OCI-LY7 (cell line): ENCODE results near the gene M1AP. TPM values are rescaled to one million over a fixed set of nuclear protein-coding genes. Genes with fewer than 3 reads are reported as not detected.
A peak's percentile ranks its signal among the peaks of the same experiment; 100 is the strongest.

Experiments
- BruUV-seq: library from RNA; stranded (reverse); fragments of 400-500 nt; replicated peaks from 2 replicates; lab custom pipeline; 2021; lab: Mats Ljungman, UMichigan
- CTCF ChIA-PET: fragments of 300-600 bp; sonication (Branson Sonifier 250); formaldehyde crosslinking; loops from one replicate; lab custom pipeline; 2022; ENCODE audit warnings: antibody characterized with exemption; ENCODE audit not compliant: unreplicated experiment; lab: Charles Lee
- POLR2A ChIA-PET: fragments of 300-600 bp; sonication (Branson Sonifier 250); formaldehyde crosslinking; loops from one replicate; lab custom pipeline; 2022; ENCODE audit warnings: antibody characterized with exemption; lab: Charles Lee
- DNase-seq: peaks from one replicate; pipeline ENCODE4 v3.0.0-alpha.2; 2015; ENCODE audit warnings: low spot score
- H2AFZ ChIP-seq: fragments of 200-600 bp; sonication (generic), shearing (Covaris generic); 2 replicates; pipeline ENCODE4 v1.6.1; 2014; ENCODE audit warnings: mild to moderate bottlenecking, antibody characterized with exemption, low read length, moderate library complexity
- H3K27ac ChIP-seq: fragments of 200-600 bp; sonication (generic); 2 replicates; pipeline ENCODE4 v1.5.1; 2014; ENCODE audit warnings: mixed run types, low read depth, mild to moderate bottlenecking, moderate library complexity, low read length, inconsistent platforms; ENCODE audit not compliant: poor library complexity, severe bottlenecking
- H3K36me3 ChIP-seq: fragments of 200-600 bp; sonication (generic); 2 replicates; pipeline ENCODE4 v1.6.1; 2014; ENCODE audit warnings: mild to moderate bottlenecking, antibody characterized with exemption, low read length, moderate library complexity, mixed read lengths; ENCODE audit not compliant: insufficient read depth
- H3K4me1 ChIP-seq: fragments of 200-600 bp; sonication (generic); 2 replicates; pipeline ENCODE4 v1.5.1; 2014; ENCODE audit warnings: mild to moderate bottlenecking, low read length; ENCODE audit not compliant: insufficient read depth, poor library complexity, severe bottlenecking
- H3K4me2 ChIP-seq: fragments of 200-600 bp; sonication (generic); 2 replicates; pipeline ENCODE4 v1.6.1; 2014; ENCODE audit warnings: mild to moderate bottlenecking, low read length
- H3K4me3 ChIP-seq: fragments of 200-600 bp; sonication (generic); 2 replicates; pipeline ENCODE4 v1.5.1; 2014; ENCODE audit warnings: mild to moderate bottlenecking, low read depth, low read length; ENCODE audit not compliant: poor library complexity, severe bottlenecking
- H3K79me2 ChIP-seq: fragments of 200-600 bp; sonication (generic); 2 replicates; pipeline ENCODE4 v1.6.1; 2016; ENCODE audit warnings: low read depth, mild to moderate bottlenecking, low read length, moderate library complexity, mixed read lengths; ENCODE audit not compliant: insufficient read depth
- H3K9me2 ChIP-seq: fragments of 200-600 bp; sonication (generic); 2 replicates; pipeline ENCODE4 v1.6.1; 2016; ENCODE audit warnings: mild to moderate bottlenecking, low read length, mixed read lengths; ENCODE audit not compliant: insufficient read depth
- H3K9me3 ChIP-seq: fragments of 200-600 bp; sonication (generic); 2 replicates; pipeline ENCODE4 v1.6.1; 2014; ENCODE audit warnings: mild to moderate bottlenecking, mixed run types, low read length, mixed read lengths
- H4K20me1 ChIP-seq: fragments of 200-600 bp; sonication (generic); 2 replicates; pipeline ENCODE4 v1.6.1; 2014; ENCODE audit warnings: mild to moderate bottlenecking, antibody characterized with exemption, low read length, moderate library complexity, mixed read lengths; ENCODE audit not compliant: insufficient read depth
- EZH2phosphoT487 ChIP-seq: fragments of 200-600 bp; sonication (generic); IDR thresholded peaks from 2 replicates; pipeline ENCODE4 v1.6.1; 2018; ENCODE audit warnings: low read depth, borderline replicate concordance, mild to moderate bottlenecking, mixed run types, antibody characterized with exemption, low read length, moderate library complexity, mixed read lengths
- intact Hi-C: fragments of 100-400 bp; cut with micrococcal nuclease; formaldehyde crosslinking; loops from one replicate; pipeline ENCODE4 v1.10.0; 2022; ENCODE audit not compliant: unreplicated experiment
- total RNA-seq, 2 experiments: library from RNA; depleted of rRNA in 1 of 2; stranded (reverse); fragments of >200 nt in 1 of 2; shearing (Covaris generic) in 1 of 2; gene quantifications; 2 replicates each; pipeline ENCODE4 v1.2.3, GENCODE V29; 2014 to 2022
- TF ChIP-seq, protein P1 (sequence below): fragments of 200-600 bp; sonication (generic); conservative IDR thresholded peaks from 2 replicates; pipeline ENCODE4 v1.5.1; 2014; ENCODE audit warnings: mild to moderate bottlenecking, antibody characterized with exemption, low read length, moderate library complexity, mixed read lengths

Gene M1AP
- total RNA-seq, 2 experiments from 2014 or later, result not detected

DNA sequence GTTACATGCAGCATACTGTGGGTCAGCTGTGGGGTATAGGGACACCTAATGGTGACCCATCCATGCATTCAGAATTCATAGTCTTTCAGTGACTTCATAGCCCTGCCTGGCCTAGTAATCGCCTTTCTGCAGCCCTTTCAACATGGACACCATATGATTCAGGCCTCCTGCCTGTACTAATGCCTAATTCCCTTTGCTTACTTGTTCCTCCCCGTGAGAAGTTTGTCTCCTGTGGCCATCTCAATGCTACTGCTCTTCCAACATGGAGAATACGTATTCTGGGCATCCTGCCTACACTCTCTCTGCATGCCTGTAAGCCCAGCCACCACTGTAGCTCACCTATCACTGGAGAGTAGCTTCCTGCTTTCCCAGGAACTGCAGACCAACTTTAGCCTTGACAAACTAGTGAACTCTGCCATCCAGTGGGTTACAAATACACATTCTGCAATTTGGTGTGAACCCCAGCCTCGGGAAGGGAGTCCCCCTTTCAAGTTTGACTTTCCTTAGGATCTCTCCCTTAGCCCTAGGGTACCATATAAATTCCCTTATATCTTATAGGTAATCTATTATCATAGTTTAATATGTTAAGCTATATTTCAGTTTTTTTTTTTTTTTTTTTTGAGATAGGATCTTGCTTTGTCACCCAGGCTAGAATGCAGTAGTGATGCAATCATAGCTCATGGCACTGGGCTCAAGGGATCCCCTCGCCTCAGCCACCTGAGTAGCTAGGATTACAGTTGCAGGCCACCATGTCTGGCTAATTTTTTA lies 22.3 kb downstream of the M1AP start:
- no peaks in the 10 kb centered on the region for H3K9me3 ChIP-seq
- no peaks in the 10 kb centered on the region for H3K4me1 ChIP-seq
- H4K20me1 ChIP-seq, result no peaks in the 10 kb centered on the region
- no peak overlapping the region for H3K27ac ChIP-seq
- no peaks in the 10 kb centered on the region for H3K9me2 ChIP-seq
- H3K36me3 ChIP-seq, result no peaks in the 10 kb centered on the region
- DNase-seq, result no peak
- ChIA-PET CTCF (no interaction called here), POLR2A (interaction anchor here (0.6 to 1.2 kb wide), 4 partner anchors 18 to 414 kb away, joined by 3 to 5 read pairs (median 4); no protein-coding TSS in a partner anchor)
- H3K4me3 ChIP-seq, result no peak overlapping the region
- BruUV-seq, result no TSS peak
- no peak overlapping the region for H2AFZ ChIP-seq
- TF ChIP-seq EZH2phosphoT487, result no peak
- TF ChIP-seq, protein P1, sequence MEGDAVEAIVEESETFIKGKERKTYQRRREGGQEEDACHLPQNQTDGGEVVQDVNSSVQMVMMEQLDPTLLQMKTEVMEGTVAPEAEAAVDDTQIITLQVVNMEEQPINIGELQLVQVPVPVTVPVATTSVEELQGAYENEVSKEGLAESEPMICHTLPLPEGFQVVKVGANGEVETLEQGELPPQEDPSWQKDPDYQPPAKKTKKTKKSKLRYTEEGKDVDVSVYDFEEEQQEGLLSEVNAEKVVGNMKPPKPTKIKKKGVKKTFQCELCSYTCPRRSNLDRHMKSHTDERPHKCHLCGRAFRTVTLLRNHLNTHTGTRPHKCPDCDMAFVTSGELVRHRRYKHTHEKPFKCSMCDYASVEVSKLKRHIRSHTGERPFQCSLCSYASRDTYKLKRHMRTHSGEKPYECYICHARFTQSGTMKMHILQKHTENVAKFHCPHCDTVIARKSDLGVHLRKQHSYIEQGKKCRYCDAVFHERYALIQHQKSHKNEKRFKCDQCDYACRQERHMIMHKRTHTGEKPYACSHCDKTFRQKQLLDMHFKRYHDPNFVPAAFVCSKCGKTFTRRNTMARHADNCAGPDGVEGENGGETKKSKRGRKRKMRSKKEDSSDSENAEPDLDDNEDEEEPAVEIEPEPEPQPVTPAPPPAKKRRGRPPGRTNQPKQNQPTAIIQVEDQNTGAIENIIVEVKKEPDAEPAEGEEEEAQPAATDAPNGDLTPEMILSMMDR, result no peak
- no peak overlapping the region for H3K4me2 ChIP-seq
- H3K79me2 ChIP-seq, result no peaks in the 10 kb centered on the region
- intact Hi-C loops, result no loop called here

DNA sequence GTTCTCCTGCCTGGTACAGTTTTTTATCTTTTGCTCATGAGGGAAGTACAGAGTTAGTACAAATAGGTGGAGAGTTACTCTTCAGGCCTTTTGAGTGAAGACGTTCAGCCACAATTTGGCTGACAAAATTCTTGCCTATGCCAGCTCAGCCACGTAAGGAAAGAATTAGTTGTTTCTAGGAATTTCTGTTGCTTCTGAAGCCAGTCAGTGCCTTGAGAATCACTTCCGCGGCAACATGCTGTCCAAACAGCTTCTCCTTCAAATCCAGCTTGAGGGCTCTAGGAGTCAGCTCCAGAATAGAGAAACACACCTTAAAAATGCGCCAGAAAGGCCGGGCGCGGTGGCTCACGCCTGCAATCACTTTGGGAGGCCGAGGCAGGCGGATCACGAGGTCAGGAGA lies 27.5 kb downstream of the M1AP start:
- no peak overlapping the region for H2AFZ ChIP-seq
- H3K9me3 ChIP-seq, result no peaks in the 10 kb centered on the region
- intact Hi-C loops, result no loop called here
- no peak overlapping the region for H3K27ac ChIP-seq
- H3K36me3 ChIP-seq, result no peaks in the 10 kb centered on the region
- H4K20me1 ChIP-seq, result no peaks in the 10 kb centered on the region
- no peak overlapping the region for H3K4me3 ChIP-seq
- no peaks in the 10 kb centered on the region for H3K9me2 ChIP-seq
- no TSS peak for BruUV-seq
- TF ChIP-seq, protein P1, result no peak
- no peak for TF ChIP-seq EZH2phosphoT487
- CTCF ChIA-PET, result no interaction called here
- H3K4me2 ChIP-seq, result no peak overlapping the region
- POLR2A ChIA-PET, result no interaction called here
- H3K4me1 ChIP-seq, result peaks cover 12% of the 10 kb centered on the region
- no peak for DNase-seq
- H3K79me2 ChIP-seq, result no peaks in the 10 kb centered on the region

GRCh38 chr2:74619651-74620297 lies 28.4 kb downstream of the M1AP start:
- Histone ChIP-seq H4K20me1 (no peaks in the 10 kb centered on the region), H3K79me2 (no peaks in the 10 kb centered on the region), H3K27ac (no peak overlapping the region), H3K36me3 (no peaks in the 10 kb centered on the region), H3K4me2 (peak overlapping the region; percentile 35), H3K9me3 (no peaks in the 10 kb centered on the region), H3K4me1 (peaks cover 12% of the 10 kb centered on the region), H3K9me2 (no peaks in the 10 kb centered on the region), H3K4me3 (no peak overlapping the region), H2AFZ (peak overlapping the region; percentile 68)
- intact Hi-C loops, result no loop called here
- TF ChIP-seq EZH2phosphoT487, result no peak
- TF ChIP-seq, protein P1, result no peak
- peak; percentile 10 for DNase-seq
- BruUV-seq, result no TSS peak
- ChIA-PET POLR2A (interaction anchor here (1.9 kb wide), 1 partner anchor 19 kb away, joined by 6 read pairs; no protein-coding TSS in a partner anchor), CTCF (no interaction called here)
